Activated CD4-positive, alpha-beta memory T cell treated with anti-CD3 and anti-CD28 coated beads, Interleukin-2, amount 10 ng/mL, durations not matched to agents 7 days and 5 days (primary cell): ENCODE data around the gene SYCP3. TPM values are rescaled to one million over a fixed set of nuclear protein-coding genes. Genes with fewer than 3 reads are reported as not detected.
"Not testable (repeated sequence)": the region's sequence is repeated elsewhere in the genome, so short reads cannot be mapped to it uniquely, and the experiment has no call there.

Experiments
- CTCF ChIA-PET: fragments of 350-600 bp; sonication (Branson Sonifier 250); formaldehyde crosslinking; loops from one replicate; lab custom pipeline; 2021; ENCODE audit warnings: antibody characterized with exemption, inconsistent platforms; lab: Charles Lee
- POLR2A ChIA-PET: fragments of 350-600 bp; sonication (Branson Sonifier 250); formaldehyde crosslinking; loops from one replicate; lab custom pipeline; 2021; ENCODE audit warnings: antibody characterized with exemption; lab: Charles Lee
- DNase-seq: peaks from one replicate; pipeline ENCODE4 v3.0.0-alpha.2; 2020
- H3K27ac Mint-ChIP-seq: one replicate; pipeline ENCODE4 v1.8.0; 2021; ENCODE audit warnings: mild to moderate bottlenecking, mixed read lengths
- H3K27me3 Mint-ChIP-seq: one replicate; pipeline ENCODE4 v1.8.0; 2021; ENCODE audit warnings: mixed read lengths
- H3K36me3 Mint-ChIP-seq: one replicate; pipeline ENCODE4 v1.8.0; 2021; ENCODE audit warnings: low read depth, mixed read lengths
- H3K4me1 Mint-ChIP-seq: one replicate; pipeline ENCODE4 v1.8.0; 2021; ENCODE audit warnings: mixed read lengths
- H3K4me3 Mint-ChIP-seq: one replicate; pipeline ENCODE4 v1.8.0; 2021; ENCODE audit warnings: mild to moderate bottlenecking, mixed read lengths
- H3K9me3 Mint-ChIP-seq: one replicate; pipeline ENCODE4 v1.8.0; 2021; ENCODE audit warnings: mixed read lengths
- total RNA-seq, 2 experiments: library from RNA; stranded (reverse); gene quantifications; one replicate each; pipeline ENCODE4 v1.2.3, GENCODE V29; 2021

Gene SYCP3
- total RNA-seq, 2 experiments from 2014 or later, result 0.28 to 0.30 TPM

DNA sequence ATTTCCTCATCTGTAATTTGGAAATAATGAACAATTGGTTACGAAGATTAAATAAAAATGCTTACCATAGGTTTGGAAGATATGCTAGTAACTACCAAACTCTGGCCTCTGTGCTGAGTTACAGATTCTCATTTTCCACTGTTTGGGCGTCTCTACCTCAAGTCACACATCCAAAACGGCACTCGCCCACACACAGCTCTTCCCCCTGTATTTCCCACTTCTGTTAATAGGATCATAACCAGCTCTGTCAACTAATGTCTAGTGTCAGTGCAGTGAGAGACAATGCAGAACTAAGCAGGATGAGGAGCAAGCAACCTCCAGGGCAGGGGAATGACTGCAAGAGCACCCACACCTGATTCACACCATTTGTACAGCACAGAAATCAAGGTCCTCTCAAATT lies 10.9 kb upstream of the SYCP3 start:
- ChIA-PET CTCF (no interaction called here), POLR2A (no interaction called here)
- no peak for DNase-seq
- Mint-ChIP-seq H3K36me3 (peaks cover 55% of the 10 kb centered on the region), H3K4me1 (no peaks in the 10 kb centered on the region), H3K27me3 (no peaks in the 10 kb centered on the region), H3K27ac (no peak overlapping the region), H3K4me3 (no peak overlapping the region), H3K9me3 (no peaks in the 10 kb centered on the region)

DNA sequence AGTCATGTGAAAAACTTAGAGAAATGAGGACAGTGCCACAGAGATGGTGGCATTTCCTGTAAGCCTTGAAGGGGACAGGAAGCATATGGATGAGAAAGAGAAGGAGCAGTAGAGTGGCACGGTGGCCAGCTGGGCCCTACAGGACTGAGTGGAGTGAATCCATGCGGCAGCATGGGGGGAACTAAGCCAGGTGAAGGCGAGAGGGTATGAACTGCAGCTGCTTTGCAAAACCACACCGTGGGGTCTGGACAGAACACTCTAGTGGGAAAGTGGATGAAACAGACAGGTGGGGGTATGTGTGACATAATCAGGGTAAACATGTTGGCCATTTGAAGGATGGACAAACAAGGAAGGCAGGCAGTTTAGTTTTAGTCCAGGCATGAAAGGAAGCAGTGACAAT lies 10.4 kb upstream of the SYCP3 start:
- Mint-ChIP-seq H3K9me3 (no peaks in the 10 kb centered on the region), H3K36me3 (peaks cover 55% of the 10 kb centered on the region), H3K4me3 (no peak overlapping the region), H3K4me1 (no peaks in the 10 kb centered on the region), H3K27me3 (no peaks in the 10 kb centered on the region), H3K27ac (peak overlapping the region; percentile 33)
- CTCF ChIA-PET, result no interaction called here
- no peak for DNase-seq
- POLR2A ChIA-PET, result no interaction called here

DNA sequence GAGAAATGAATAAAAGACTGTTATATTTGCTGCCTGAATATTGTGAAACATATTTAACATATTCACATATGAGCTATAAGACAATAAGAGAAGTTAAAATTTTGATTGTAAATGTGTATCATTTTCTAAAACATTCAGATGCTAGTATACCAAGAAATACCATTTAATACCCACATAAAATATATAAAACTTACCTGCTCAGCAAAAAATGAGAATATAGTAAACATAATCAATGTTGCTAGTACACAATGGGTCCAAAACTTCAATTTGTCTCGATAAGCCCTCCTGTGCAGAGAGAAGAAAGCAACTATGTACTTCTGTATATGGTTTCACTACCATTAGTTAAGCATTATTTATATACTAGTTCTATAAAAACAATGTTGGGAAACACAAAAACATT lies 9.6 kb upstream of the SYCP3 start:
- H3K36me3 Mint-ChIP-seq, result peaks cover 62% of the 10 kb centered on the region
- no peak for DNase-seq
- no peak overlapping the region for H3K27ac Mint-ChIP-seq
- H3K9me3 Mint-ChIP-seq, result no peaks in the 10 kb centered on the region
- H3K4me1 Mint-ChIP-seq, result peaks cover 6% of the 10 kb centered on the region
- ChIA-PET CTCF (interaction anchor here (4.1 kb wide), 1 partner anchor 11 kb away, joined by 14 read pairs; no protein-coding TSS in a partner anchor), POLR2A (no interaction called here)
- no peak overlapping the region for H3K4me3 Mint-ChIP-seq
- no peaks in the 10 kb centered on the region for H3K27me3 Mint-ChIP-seq

DNA sequence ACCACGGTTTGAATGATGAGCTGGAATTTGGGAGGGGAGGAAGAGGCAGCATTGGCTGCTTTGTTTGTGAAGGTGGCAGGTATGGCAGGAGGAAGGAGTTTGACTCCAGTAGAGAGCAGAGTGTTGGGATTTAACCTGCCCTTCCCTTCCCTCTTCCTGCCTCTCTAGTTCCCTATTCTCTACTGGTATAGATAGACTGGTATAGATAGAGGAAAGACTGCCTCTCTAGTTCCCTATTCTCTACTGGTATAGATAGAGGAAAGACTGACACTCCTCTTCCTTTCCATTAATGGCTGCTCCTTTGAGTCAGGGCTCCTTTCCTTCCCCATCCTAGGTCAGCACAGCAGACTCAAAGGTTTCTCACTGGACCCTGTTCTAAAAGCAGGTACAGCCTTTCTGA lies 8.4 kb upstream of the SYCP3 start:
- Mint-ChIP-seq H3K4me1 (peaks cover 17% of the 10 kb centered on the region), H3K27me3 (no peaks in the 10 kb centered on the region), H3K9me3 (no peaks in the 10 kb centered on the region), H3K27ac (no peak overlapping the region), H3K4me3 (no peak overlapping the region), H3K36me3 (peaks cover 64% of the 10 kb centered on the region)
- POLR2A ChIA-PET, result no interaction called here
- CTCF ChIA-PET, result interaction anchor here (4.1 kb wide), 1 partner anchor 12 kb away, joined by 14 read pairs; no protein-coding TSS in a partner anchor
- no peak for DNase-seq

DNA sequence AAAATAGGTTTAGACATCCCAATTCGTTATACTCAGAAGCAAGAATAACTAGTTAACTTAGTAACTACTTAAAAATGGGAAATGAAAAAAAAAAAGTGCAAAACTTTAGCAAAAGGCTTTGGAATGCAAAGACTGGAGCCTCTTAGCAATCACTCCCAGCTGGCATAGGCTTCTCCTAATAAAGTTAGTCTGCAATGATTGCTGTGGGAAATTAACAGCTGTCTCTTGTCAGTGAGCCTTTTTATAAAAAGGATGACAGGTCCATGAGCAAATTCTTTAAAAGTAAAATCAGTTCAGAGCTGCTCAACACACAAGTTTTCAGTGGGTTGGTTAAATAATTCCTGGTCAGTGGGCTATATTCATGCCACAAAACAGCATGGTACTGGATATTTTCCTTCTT lies 7.4 kb upstream of the SYCP3 start:
- no peak for DNase-seq
- CTCF ChIA-PET, result interaction anchor here (4.1 kb wide), 1 partner anchor 13 kb away, joined by 14 read pairs; no protein-coding TSS in a partner anchor
- H3K36me3 Mint-ChIP-seq, result peaks cover 61% of the 10 kb centered on the region

DNA sequence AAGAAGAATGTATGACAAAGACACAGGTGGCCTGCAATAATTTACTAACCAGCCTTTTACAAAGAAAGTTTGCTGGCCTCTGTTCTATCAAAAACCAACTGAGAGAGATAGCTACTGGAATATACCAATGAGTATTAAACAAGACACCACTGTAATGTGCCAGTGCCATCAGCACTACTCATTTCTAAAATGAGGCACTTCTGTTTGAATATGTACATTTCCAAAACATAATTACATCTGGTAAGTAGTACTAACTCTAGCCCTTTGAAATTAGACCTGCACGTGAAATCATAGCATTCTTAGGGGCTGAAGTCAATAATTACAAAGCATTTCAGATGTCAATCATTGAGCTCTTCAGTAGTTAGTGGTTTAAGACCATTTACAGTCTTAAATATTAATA lies 6.9 kb upstream of the SYCP3 start:
- H3K36me3 Mint-ChIP-seq, result peaks cover 59% of the 10 kb centered on the region
- no peak overlapping the region for H3K27ac Mint-ChIP-seq
- no peaks in the 10 kb centered on the region for H3K27me3 Mint-ChIP-seq
- no peaks in the 10 kb centered on the region for H3K9me3 Mint-ChIP-seq
- CTCF ChIA-PET, result interaction anchor here (0.6 to 4.1 kb wide), 2 partner anchors 14 to 23 kb away, joined by 4 to 14 read pairs; no protein-coding TSS in a partner anchor
- no peak for DNase-seq
- POLR2A ChIA-PET, result no interaction called here
- no peak overlapping the region for H3K4me3 Mint-ChIP-seq
- H3K4me1 Mint-ChIP-seq, result peaks cover 17% of the 10 kb centered on the region

More for the DNA sequence above, 7.4 kb upstream of the SYCP3 start:
- H3K4me1 Mint-ChIP-seq, result peaks cover 17% of the 10 kb centered on the region
- POLR2A ChIA-PET, result interaction anchor here (0.8 kb wide), 1 partner anchor 84 kb away, joined by 3 read pairs; the partner anchor contains the start of gene GNPTAB
- H3K9me3 Mint-ChIP-seq, result no peaks in the 10 kb centered on the region
- H3K27ac Mint-ChIP-seq, result no peak overlapping the region
- H3K27me3 Mint-ChIP-seq, result no peaks in the 10 kb centered on the region
- no peak overlapping the region for H3K4me3 Mint-ChIP-seq

DNA sequence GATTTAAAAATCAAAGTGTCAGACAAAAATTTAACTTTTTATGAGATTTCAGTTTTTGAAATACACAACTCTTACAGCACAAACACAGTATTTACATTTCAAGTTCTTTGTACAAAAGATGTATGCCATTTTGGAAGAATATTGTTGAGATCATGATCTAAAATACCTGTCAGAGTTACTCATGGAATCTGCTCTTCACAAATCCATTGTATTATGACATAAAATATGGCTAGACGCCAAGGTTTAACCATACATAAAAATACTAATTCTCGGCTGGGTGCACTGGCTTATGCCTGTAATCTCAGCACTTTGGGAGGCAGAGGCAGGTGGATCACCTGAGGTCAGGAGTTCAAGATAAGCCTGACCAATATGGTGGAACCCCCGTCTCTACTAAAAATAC lies 6.2 kb upstream of the SYCP3 start:
- H3K36me3 Mint-ChIP-seq, result peaks cover 52% of the 10 kb centered on the region
- no peak for DNase-seq
- H3K27me3 Mint-ChIP-seq, result no peaks in the 10 kb centered on the region
- H3K27ac Mint-ChIP-seq, result no peak overlapping the region
- no peaks in the 10 kb centered on the region for H3K9me3 Mint-ChIP-seq
- H3K4me1 Mint-ChIP-seq, result peaks cover 17% of the 10 kb centered on the region
- POLR2A ChIA-PET, result no interaction called here
- CTCF ChIA-PET, result interaction anchor here (0.6 to 4.1 kb wide), 2 partner anchors 15 to 23 kb away, joined by 4 to 14 read pairs; no protein-coding TSS in a partner anchor
- H3K4me3 Mint-ChIP-seq, result no peak overlapping the region

DNA sequence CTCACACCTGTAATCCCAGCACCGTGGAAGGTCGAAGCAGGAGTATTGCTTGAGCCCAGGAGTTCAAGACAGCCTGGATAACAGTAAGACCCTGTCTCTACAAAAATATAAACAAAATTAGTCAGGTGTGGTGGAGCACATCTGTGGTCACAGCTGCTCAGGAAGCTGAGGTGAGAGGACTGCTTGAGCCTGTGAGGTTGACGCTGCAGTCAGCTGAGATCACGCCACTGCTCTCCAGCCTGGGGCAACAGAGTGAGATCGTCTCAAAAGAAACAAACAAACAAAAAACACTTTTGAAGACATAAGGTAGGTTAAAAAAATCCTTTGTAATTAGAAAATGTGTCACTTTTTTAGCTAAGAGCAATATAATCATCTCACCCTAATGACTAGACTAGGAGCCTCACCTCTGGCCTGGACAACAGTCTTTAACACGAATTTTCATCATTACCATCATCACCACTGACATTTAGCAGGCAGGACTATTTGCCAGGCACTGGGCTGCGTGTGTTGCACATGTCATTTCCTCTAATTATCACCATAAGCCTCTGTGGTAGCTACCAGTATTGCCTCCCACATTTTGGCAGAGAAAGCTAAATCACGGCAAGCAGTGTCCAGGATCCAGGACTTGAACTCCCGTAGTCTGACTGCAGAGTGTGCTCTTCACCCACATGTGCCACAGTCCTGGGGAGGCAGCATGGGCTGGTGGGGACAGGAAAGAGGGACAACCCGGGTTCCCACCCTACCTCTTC lies 4.6 kb upstream of the SYCP3 start:
- Mint-ChIP-seq H3K9me3 (no peaks in the 10 kb centered on the region), H3K4me1 (peaks cover 17% of the 10 kb centered on the region), H3K27ac (peak overlapping the region; percentile 67), H3K4me3 (no peak overlapping the region), H3K27me3 (no peaks in the 10 kb centered on the region), H3K36me3 (peaks cover 42% of the 10 kb centered on the region)
- ChIA-PET POLR2A (no interaction called here), CTCF (no interaction called here)
- DNase-seq, result peak; percentile 28

DNA sequence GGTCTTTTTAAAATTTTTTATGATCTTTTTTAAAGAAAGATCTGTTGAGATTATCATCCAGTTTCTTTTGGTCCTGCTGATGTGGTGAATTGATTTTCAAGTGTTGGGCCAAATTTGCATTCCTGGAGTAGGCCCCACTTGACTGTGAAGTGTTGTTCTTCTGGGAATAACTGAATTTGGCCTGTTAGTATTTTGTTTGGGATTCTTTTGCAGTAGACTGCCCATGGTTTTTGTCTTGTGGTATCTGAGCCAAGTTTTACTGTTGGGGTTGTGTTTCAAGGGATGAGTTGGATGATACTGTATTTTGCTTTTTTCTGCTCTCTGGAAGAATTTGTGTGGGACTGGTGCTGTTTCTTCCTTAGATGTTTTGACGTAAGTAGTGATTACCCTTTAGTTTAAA lies 4.0 kb upstream of the SYCP3 start:
- CTCF ChIA-PET, result no interaction called here

DNA sequence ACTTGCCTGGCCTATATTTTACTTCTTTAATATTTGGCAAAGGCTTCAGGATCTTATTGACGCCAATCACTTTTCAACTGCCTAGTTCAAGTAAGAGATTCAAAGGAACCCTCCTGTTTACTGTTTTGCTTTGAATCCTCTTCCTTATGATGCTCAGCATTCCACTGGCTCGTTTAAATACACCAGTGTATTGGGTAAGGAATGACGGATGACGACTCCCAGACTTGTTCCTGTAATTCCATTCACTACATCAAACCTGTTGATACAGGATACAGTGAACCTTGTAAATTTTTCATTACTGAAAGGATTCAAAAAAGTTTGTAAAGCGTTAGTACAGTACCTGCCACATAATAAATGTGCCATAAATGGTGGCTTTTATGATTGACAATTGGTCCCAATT lies 1.7 kb upstream of the SYCP3 start:
- no peak overlapping the region for H3K4me3 Mint-ChIP-seq
- ChIA-PET CTCF (no interaction called here), POLR2A (no interaction called here)
- peaks cover 17% of the 10 kb centered on the region for H3K4me1 Mint-ChIP-seq
- H3K9me3 Mint-ChIP-seq, result no peaks in the 10 kb centered on the region
- no peaks in the 10 kb centered on the region for H3K27me3 Mint-ChIP-seq
- no peak overlapping the region for H3K27ac Mint-ChIP-seq
- no peak for DNase-seq
- H3K36me3 Mint-ChIP-seq, result peaks cover 30% of the 10 kb centered on the region

More for the DNA sequence above, 4.0 kb upstream of the SYCP3 start:
- no peak for DNase-seq
- H3K4me1 Mint-ChIP-seq, result peaks cover 17% of the 10 kb centered on the region
- H3K9me3 Mint-ChIP-seq, result no peaks in the 10 kb centered on the region
- H3K4me3 Mint-ChIP-seq, result no peak overlapping the region
- peaks cover 41% of the 10 kb centered on the region for H3K36me3 Mint-ChIP-seq
- H3K27ac Mint-ChIP-seq, result peak overlapping the region; percentile 67
- no peaks in the 10 kb centered on the region for H3K27me3 Mint-ChIP-seq
- POLR2A ChIA-PET, result no interaction called here

DNA sequence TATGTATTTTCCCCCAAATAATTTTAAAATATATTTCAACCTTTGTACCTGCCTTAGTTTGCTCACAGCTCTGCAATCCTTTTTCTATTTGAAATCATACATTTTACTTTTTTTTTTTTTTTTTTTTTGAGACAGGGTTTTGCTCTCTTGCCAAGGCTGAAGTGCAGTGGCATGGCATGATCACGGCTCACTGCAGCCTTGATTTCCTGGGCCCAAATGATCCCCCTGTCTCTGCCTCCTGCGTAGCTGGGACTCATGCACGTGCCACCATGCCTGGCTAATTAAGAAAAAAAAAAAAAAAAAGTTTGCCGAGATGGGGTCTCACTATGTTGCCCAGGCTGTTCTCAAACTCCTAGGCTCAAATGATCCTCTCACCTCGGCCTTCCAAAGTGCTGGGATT lies 1.3 kb upstream of the SYCP3 start:
- peaks cover 30% of the 10 kb centered on the region for H3K36me3 Mint-ChIP-seq

DNA sequence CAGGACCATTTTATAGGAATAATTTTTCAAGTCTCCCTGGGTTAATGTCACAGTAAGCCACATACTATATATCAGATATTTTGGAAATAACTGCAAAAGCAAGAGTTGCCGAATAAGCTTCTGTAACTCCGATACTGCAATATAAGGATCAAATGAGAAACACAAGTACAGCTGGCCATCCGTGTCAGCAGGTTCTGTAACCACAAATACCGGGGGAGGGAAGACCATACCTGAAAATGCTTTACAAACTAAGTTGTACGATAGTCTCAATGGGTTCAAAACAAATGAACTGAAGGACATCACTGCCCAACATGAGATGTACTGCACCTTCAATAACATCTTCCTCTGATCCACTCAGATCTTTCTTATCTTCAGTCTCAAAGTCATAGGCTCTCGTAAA lies 1.8 kb downstream of the SYCP3 start:
- CTCF ChIA-PET, result no interaction called here

More for the DNA sequence above, 1.3 kb upstream of the SYCP3 start:
- Mint-ChIP-seq H3K27ac (no peak overlapping the region), H3K9me3 (no peaks in the 10 kb centered on the region), H3K4me1 (peaks cover 17% of the 10 kb centered on the region), H3K27me3 (no peaks in the 10 kb centered on the region), H3K4me3 (no peak overlapping the region)
- ChIA-PET POLR2A (no interaction called here), CTCF (interaction anchor here (0.7 kb wide), 1 partner anchor 39 kb away, joined by 5 read pairs; no protein-coding TSS in a partner anchor)
- DNase-seq, result no peak

DNA sequence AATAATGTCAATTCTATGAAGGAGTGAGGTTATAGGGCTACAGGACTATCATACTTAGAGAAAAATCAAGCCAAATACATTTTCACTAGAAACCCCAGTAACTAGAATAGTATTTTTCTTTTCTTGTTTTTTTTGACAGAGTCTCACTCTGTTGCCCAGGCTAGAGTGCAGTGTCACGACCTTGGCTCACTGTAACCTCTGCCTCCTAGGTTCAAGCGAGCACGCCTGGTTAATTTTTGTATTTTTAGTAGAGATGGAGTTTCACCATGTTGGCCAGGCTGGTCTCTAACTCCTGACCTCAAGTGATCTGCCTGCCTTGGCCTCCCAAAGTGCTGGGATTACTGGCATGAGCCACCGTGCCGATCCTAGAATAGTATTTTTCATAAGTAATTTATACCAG lies 4.8 kb downstream of the SYCP3 start:
- DNase-seq, H3K4me3 Mint-ChIP-seq, H3K9me3 Mint-ChIP-seq, H3K27ac Mint-ChIP-seq, POLR2A ChIA-PET, CTCF ChIA-PET, H3K27me3 Mint-ChIP-seq, H3K4me1 Mint-ChIP-seq: not testable (repeated sequence)
- H3K36me3 Mint-ChIP-seq, result peaks cover 18% of the 10 kb centered on the region

More for the DNA sequence above, 1.8 kb downstream of the SYCP3 start:
- Mint-ChIP-seq H3K27me3 (no peaks in the 10 kb centered on the region), H3K4me3 (no peak overlapping the region), H3K27ac (no peak overlapping the region), H3K4me1 (no peaks in the 10 kb centered on the region), H3K36me3 (peaks cover 13% of the 10 kb centered on the region), H3K9me3 (no peaks in the 10 kb centered on the region)
- POLR2A ChIA-PET, result no interaction called here
- no peak for DNase-seq
